RWPE2 (cell line): ENCODE measurements around the gene NRG3.

ENCODE experiments used
- ATAC-seq: fragments of 200-7000 bp; cut with Tn5 transposase; 3 replicates; pipeline ENCODE4 v1.9.1; 2021; ENCODE audit warnings: low read depth
- DNase-seq: peaks from one replicate; pipeline ENCODE4 v3.0.0-alpha.2; 2020; ENCODE audit warnings: low spot score
- H3K27ac ChIP-seq: fragments of 450-650 bp; 2 replicates; pipeline ENCODE4 v1.5.1; 2017; ENCODE audit warnings: mild to moderate bottlenecking; ENCODE audit not compliant: poor library complexity, severe bottlenecking
- H3K27me3 ChIP-seq: fragments of 250-450 bp; sonication (Bioruptor Pico); 2 replicates; pipeline ENCODE4 v1.5.1; 2021; ENCODE audit warnings: mild to moderate bottlenecking, moderate library complexity; ENCODE audit not compliant: insufficient read depth, poor library complexity, severe bottlenecking
- H3K36me3 ChIP-seq: fragments of 250-450 bp; sonication (Bioruptor Pico); 2 replicates; pipeline ENCODE4 v1.5.1; 2020; ENCODE audit warnings: low read depth, mild to moderate bottlenecking, moderate library complexity
- H3K4me1 ChIP-seq: fragments of 250-450 bp; sonication (Bioruptor Pico); 2 replicates; pipeline ENCODE4 v1.5.1; 2021; ENCODE audit warnings: mild to moderate bottlenecking, moderate library complexity; ENCODE audit not compliant: insufficient read depth, poor library complexity, severe bottlenecking
- H3K4me3 ChIP-seq: fragments of 250-450 bp; sonication (Bioruptor Pico); 2 replicates; pipeline ENCODE4 v1.5.1; 2021; ENCODE audit warnings: mild to moderate bottlenecking, moderate library complexity; ENCODE audit not compliant: severe bottlenecking
- H3K9me3 ChIP-seq: fragments of 250-450 bp; sonication (Bioruptor Pico); 2 replicates; pipeline ENCODE4 v1.5.1; 2021; ENCODE audit warnings: mild to moderate bottlenecking, moderate library complexity; ENCODE audit not compliant: severe bottlenecking
- TF ChIP-seq, protein P1 (sequence below): fragments of 450-650 bp; IDR thresholded peaks from one replicate; pipeline ENCODE4 v1.5.1; 2017; ENCODE audit warnings: mild to moderate bottlenecking, moderate library complexity; ENCODE audit not compliant: poor library complexity, severe bottlenecking

NRG3 gene

GRCh38 chr10:81917666-81918065, 42.7 kb downstream of the NRG3 start:
- TF ChIP-seq, protein P1, sequence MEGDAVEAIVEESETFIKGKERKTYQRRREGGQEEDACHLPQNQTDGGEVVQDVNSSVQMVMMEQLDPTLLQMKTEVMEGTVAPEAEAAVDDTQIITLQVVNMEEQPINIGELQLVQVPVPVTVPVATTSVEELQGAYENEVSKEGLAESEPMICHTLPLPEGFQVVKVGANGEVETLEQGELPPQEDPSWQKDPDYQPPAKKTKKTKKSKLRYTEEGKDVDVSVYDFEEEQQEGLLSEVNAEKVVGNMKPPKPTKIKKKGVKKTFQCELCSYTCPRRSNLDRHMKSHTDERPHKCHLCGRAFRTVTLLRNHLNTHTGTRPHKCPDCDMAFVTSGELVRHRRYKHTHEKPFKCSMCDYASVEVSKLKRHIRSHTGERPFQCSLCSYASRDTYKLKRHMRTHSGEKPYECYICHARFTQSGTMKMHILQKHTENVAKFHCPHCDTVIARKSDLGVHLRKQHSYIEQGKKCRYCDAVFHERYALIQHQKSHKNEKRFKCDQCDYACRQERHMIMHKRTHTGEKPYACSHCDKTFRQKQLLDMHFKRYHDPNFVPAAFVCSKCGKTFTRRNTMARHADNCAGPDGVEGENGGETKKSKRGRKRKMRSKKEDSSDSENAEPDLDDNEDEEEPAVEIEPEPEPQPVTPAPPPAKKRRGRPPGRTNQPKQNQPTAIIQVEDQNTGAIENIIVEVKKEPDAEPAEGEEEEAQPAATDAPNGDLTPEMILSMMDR: no peak
- Histone ChIP-seq H3K4me3 (no peak overlapping the region), H3K4me1 (no peaks in the 10 kb centered on the region), H3K9me3 (no peaks in the 10 kb centered on the region), H3K36me3 (no peaks in the 10 kb centered on the region), H3K27me3 (no peaks in the 10 kb centered on the region), H3K27ac (no peak overlapping the region)
- no peak for ATAC-seq
- no peak for DNase-seq

GRCh38 chr10:81918766-81919165, 43.8 kb downstream of the NRG3 start:
- no peak overlapping the region for H3K27ac ChIP-seq
- no peak overlapping the region for H3K4me3 ChIP-seq
- no peaks in the 10 kb centered on the region for H3K9me3 ChIP-seq
- TF ChIP-seq, protein P1: no peak
- no peaks in the 10 kb centered on the region for H3K4me1 ChIP-seq
- no peaks in the 10 kb centered on the region for H3K27me3 ChIP-seq
- DNase-seq: no peak
- no peak for ATAC-seq
- H3K36me3 ChIP-seq: no peaks in the 10 kb centered on the region

GRCh38 chr10:81920213-81920829, 45.3 kb downstream of the NRG3 start:
- ATAC-seq (no peak), DNase-seq (no peak)
- H3K4me3 ChIP-seq: no peak overlapping the region
- TF ChIP-seq, protein P1: peak; percentile 50
- H3K9me3 ChIP-seq: no peaks in the 10 kb centered on the region
- H3K27ac ChIP-seq: no peak overlapping the region
- no peaks in the 10 kb centered on the region for H3K36me3 ChIP-seq
- no peaks in the 10 kb centered on the region for H3K4me1 ChIP-seq
- H3K27me3 ChIP-seq: no peaks in the 10 kb centered on the region

GRCh38 chr10:81928119-81928518, 53.1 kb downstream of the NRG3 start:
- Histone ChIP-seq H3K4me1 (no peaks in the 10 kb centered on the region), H3K27me3 (no peaks in the 10 kb centered on the region), H3K4me3 (no peak overlapping the region), H3K36me3 (no peaks in the 10 kb centered on the region), H3K9me3 (no peaks in the 10 kb centered on the region), H3K27ac (no peak overlapping the region)
- ATAC-seq: no peak
- DNase-seq: no peak
- TF ChIP-seq, protein P1: no peak

- TF ChIP-seq, protein P1: no peak
Observed at GRCh38 chr10:81943583-81943982, 68.6 kb downstream of the NRG3 start.

More at GRCh38 chr10:81943583-81943982, 68.6 kb downstream of the NRG3 start:
- Histone ChIP-seq H3K9me3 (no peaks in the 10 kb centered on the region), H3K27me3 (no peaks in the 10 kb centered on the region), H3K4me3 (no peak overlapping the region), H3K4me1 (no peaks in the 10 kb centered on the region), H3K27ac (no peak overlapping the region), H3K36me3 (no peaks in the 10 kb centered on the region)
- DNase-seq: no peak
- no peak for ATAC-seq
